ENCODE measurements around the gene CDH13.

GRCh38 chr16:82943371-82943770 is 316.6 kb downstream of the CDH13 start:
- TF ChIP-seq CTCF (conservative IDR thresholded peaks at IDR 0.05 in 1 of 2, IDR thresholded peaks at IDR 0.05 in 1 of 2; ENCODE audit: low read depth in 1 of 2, low read length in 2 of 2), result no peak
- no peak for TF ChIP-seq EZH2 (IDR thresholded peaks at IDR 0.05; ENCODE audit: low read length, missing control alignments)

Measured in fibroblast of lung (primary cell).